GM12878 (cell line): ENCODE results near the gene THOC6. TPM values are rescaled to one million over a fixed set of nuclear protein-coding genes. Genes with fewer than 3 reads are reported as not detected.
A peak's percentile ranks its signal among the peaks of the same experiment; 100 is the strongest.

Source experiments
- ATAC-seq: fragments of 200-7000 bp; cut with Tn5 transposase; 3 replicates; pipeline ENCODE4 v1.9.1; 2020; ENCODE audit warnings: mild to moderate bottlenecking, moderate library complexity
- BruUV-seq: library from RNA; stranded (reverse); fragments of 400-500 nt; replicated peaks from 2 replicates; lab custom pipeline; 2021; lab: Mats Ljungman, UMichigan
- CTCF ChIA-PET: fragments of 300-600 bp; sonication (Branson Sonifier 250); formaldehyde crosslinking; extraction: SDS; loops from one replicate; lab custom pipeline; 2021; ENCODE audit warnings: inconsistent platforms; lab: Yijun Ruan, JAX
- POLR2A ChIA-PET: fragments of 350-600 bp; formaldehyde crosslinking; extraction: SDS; loops from one replicate; lab custom pipeline; 2021; ENCODE audit warnings: inconsistent platforms; lab: Charles Lee
- RAD21 ChIA-PET: fragments of 300-600 bp; sonication (Branson Sonifier 250); formaldehyde crosslinking; loops from one replicate; lab custom pipeline; 2023; ENCODE audit warnings: antibody characterized with exemption; ENCODE audit not compliant: unreplicated experiment; lab: Charles Lee
- SMC1A ChIA-PET: fragments of 300-600 bp; sonication (Branson Sonifier 250); formaldehyde crosslinking; loops from one replicate; lab custom pipeline; 2023; ENCODE audit not compliant: unreplicated experiment, uncharacterized antibody; lab: Charles Lee
- DNase-seq: peaks from one replicate; pipeline ENCODE4 v3.0.0-alpha.2; 2011; ENCODE audit warnings: low read depth, low spot score
- FAIRE-seq: peaks from 3 replicates; lab custom pipeline; 2011; peaks lifted over from hg19 to GRCh38; lab: Jason Lieb, UNC
- H2AFZ ChIP-seq: 2 replicates; pipeline ENCODE4 v1.6.0; 2011; ENCODE audit warnings: low read depth, low read length, control low read depth; ENCODE audit not compliant: control insufficient read depth
- H3K27ac ChIP-seq: 2 replicates; pipeline ENCODE4 v1.5.1; 2011; ENCODE audit warnings: control low read depth; ENCODE audit not compliant: control insufficient read depth, insufficient read depth
- H3K27me3 ChIP-seq, 2 experiments: replicated peaks in 1 of 2; 2 replicates each; pipeline versions ENCODE4 v1.6.0 to v1.6.1; 2011; ENCODE audit warnings: low read length in 1 of 2; ENCODE audit not compliant: control insufficient read depth in 2 of 2, insufficient read depth in 2 of 2
- H3K36me3 ChIP-seq, 2 experiments: 2 replicates each; pipeline ENCODE4 v1.5.1; 2011; ENCODE audit warnings: low read length in 1 of 2; ENCODE audit not compliant: control insufficient read depth in 2 of 2, insufficient read depth in 2 of 2
- H3K4me1 ChIP-seq: 2 replicates; pipeline ENCODE4 v1.6.1; 2011; ENCODE audit warnings: mild to moderate bottlenecking, low read length, moderate library complexity, mixed read lengths; ENCODE audit not compliant: control insufficient read depth, insufficient read depth
- H3K4me2 ChIP-seq: 2 replicates; pipeline ENCODE4 v1.6.0; 2011; ENCODE audit warnings: control low read depth; ENCODE audit not compliant: control insufficient read depth, insufficient read depth
- H3K4me3 ChIP-seq: fragments of 200-600 bp; sonication (generic); 2 replicates; pipeline ENCODE4 v1.5.1; 2016
- H3K79me2 ChIP-seq: 2 replicates; pipeline ENCODE4 v1.6.0; 2011; ENCODE audit warnings: low read length; ENCODE audit not compliant: control insufficient read depth, insufficient read depth
- H3K9ac ChIP-seq: 2 replicates; pipeline ENCODE4 v1.8.0; 2011; ENCODE audit warnings: low read length, control low read depth, mixed read lengths; ENCODE audit not compliant: control insufficient read depth, insufficient read depth
- H3K9me3 ChIP-seq: replicated peaks from 3 replicates; pipeline ENCODE4 v1.5.1; 2011; ENCODE audit warnings: mild to moderate bottlenecking, low read length; ENCODE audit not compliant: control insufficient read depth, insufficient read depth
- H4K20me1 ChIP-seq: 2 replicates; pipeline ENCODE4 v1.6.0; 2011; ENCODE audit not compliant: control insufficient read depth, insufficient read depth
- ATF7 ChIP-seq: fragments of 450-650 bp; IDR thresholded peaks from 2 replicates; pipeline ENCODE4 v1.6.1; 2016; ENCODE audit warnings: low read depth, mild to moderate bottlenecking
- BMI1 ChIP-seq: fragments of 450-650 bp; IDR thresholded peaks from 2 replicates; pipeline ENCODE4 v1.6.1; 2016; ENCODE audit warnings: mild to moderate bottlenecking, moderate library complexity, borderline replicate concordance
- CHD1 ChIP-seq: IDR thresholded peaks from 2 replicates; pipeline ENCODE4 v1.6.1; 2012; ENCODE audit warnings: low read depth, low read length, improper control_type of control experiment
- MEF2A ChIP-seq: IDR thresholded peaks from 2 replicates; pipeline ENCODE4 v1.6.1; 2011; ENCODE audit warnings: low read depth, mild to moderate bottlenecking, low read length, moderate library complexity; ENCODE audit not compliant: insufficient read depth
- MEF2B ChIP-seq: fragments of 450-650 bp; IDR thresholded peaks from 2 replicates; pipeline ENCODE4 v1.6.1; 2018; ENCODE audit warnings: mild to moderate bottlenecking, moderate library complexity; ENCODE audit not compliant: partially characterized antibody, poor library complexity, severe bottlenecking
- NFYB ChIP-seq: IDR thresholded peaks from 2 replicates; pipeline ENCODE4 v1.6.1; 2011; ENCODE audit warnings: low read depth, mild to moderate bottlenecking, low read length, improper control_type of control experiment, moderate library complexity; ENCODE audit not compliant: insufficient read depth
- NRF1 ChIP-seq: conservative IDR thresholded peaks from 2 replicates; pipeline ENCODE4 v1.6.1; 2011; ENCODE audit warnings: mild to moderate bottlenecking, low read depth, low read length, improper control_type of control experiment
- SIN3A ChIP-seq: IDR thresholded peaks from 2 replicates; pipeline ENCODE4 v1.6.1; 2012; ENCODE audit warnings: low read depth, low read length, improper control_type of control experiment
- SMC3 ChIP-seq: IDR thresholded peaks from 2 replicates; pipeline ENCODE4 v1.6.1; 2011; ENCODE audit warnings: low read length, improper control_type of control experiment, borderline replicate concordance
- TCF7 ChIP-seq: IDR thresholded peaks from 2 replicates; pipeline ENCODE4 v1.6.1; 2014; ENCODE audit warnings: antibody characterized with exemption, borderline replicate concordance
- ZNF24 ChIP-seq: fragments of 450-650 bp; IDR thresholded peaks from 2 replicates; pipeline ENCODE4 v1.6.1; 2017; ENCODE audit warnings: antibody characterized with exemption, mild to moderate bottlenecking
- ZSCAN29 ChIP-seq: fragments of 450-650 bp; IDR thresholded peaks from 2 replicates; pipeline ENCODE4 v1.6.1; 2017; ENCODE audit warnings: mild to moderate bottlenecking, moderate library complexity
- WGBS: methylation state at CpG from one replicate; pipeline ENCODE4 v1.1.6; 2016; ENCODE audit warnings: low lambda C conversion rate; ENCODE audit not compliant: insufficient replicate concordance, insufficient coverage; ENCODE audit errors: missing lambda C conversion rate; 5-methylcytosine and 5-hydroxymethylcytosine counted together
- in situ Hi-C: fragments of 300-500 bp; cut with MboI; formaldehyde crosslinking; loops from 9 replicates; pipeline ENCODE4 v1.14.3; 2018; ENCODE audit warnings: mixed read lengths
- intact Hi-C: fragments of 100-400 bp; cut with micrococcal nuclease; formaldehyde crosslinking; loops from one replicate; pipeline ENCODE4 v1.14.2; 2022; ENCODE audit not compliant: unreplicated experiment
- polyA plus RNA-seq, 11 experiments: library from polyadenylated mRNA; depleted of rRNA in 4 of 11; unstranded in 6 of 11; stranded (reverse) in 5 of 11; fragments of >200 nt; fragmentation: Nextera tagmentation in 4 of 11; fragmentation: Illumina TruSeq in 1 of 11; extraction: Ambion mirVana in 4 of 11; extraction: Trizol in 1 of 11; gene quantifications; 1 replicate in 1 of 11; 2 replicates in 10 of 11; pipeline versions ENCODE4 v1.2.1 to v1.2.3, GENCODE V29; 2011 to 2016; ENCODE audit warnings: inconsistent platforms in 2 of 11, missing spikeins in 2 of 11, low read depth in 1 of 11
- total RNA-seq, 4 experiments: library from RNA; depleted of rRNA in 3 of 4; stranded (reverse); fragments of >200 nt in 3 of 4; fragmentation: Illumina TruSeq in 1 of 4; extraction: Trizol in 1 of 4; gene quantifications; 2 replicates each; pipeline versions ENCODE4 v1.2.1 to v1.2.3, GENCODE V29; 2013 to 2021
- TF ChIP-seq, protein P1 (sequence below): fragments of 450-650 bp; IDR thresholded peaks from 2 replicates; pipeline ENCODE4 v1.6.1; 2016; ENCODE audit warnings: mild to moderate bottlenecking
- TF ChIP-seq, protein P2 (sequence below): fragments of 450-650 bp; conservative IDR thresholded peaks from 2 replicates; pipeline ENCODE4 v1.6.1; 2017; ENCODE audit warnings: mild to moderate bottlenecking, moderate library complexity
- TF ChIP-seq, protein P3 (sequence below): IDR thresholded peaks from 2 replicates; pipeline ENCODE4 v1.6.1; 2011; ENCODE audit warnings: borderline replicate concordance, low read depth, mild to moderate bottlenecking, moderate library complexity, low read length; ENCODE audit not compliant: insufficient read depth, poor library complexity, severe bottlenecking
- TF ChIP-seq, protein P4 (sequence below): IDR thresholded peaks from 2 replicates; pipeline ENCODE4 v1.6.1; 2012; ENCODE audit warnings: low read depth, low read length, improper control_type of control experiment

The THOC6 gene
- total and polyA plus RNA-seq, 10 of the 15 experiments (the other 5 are each of a cell fraction or from before 2014, with no cell fraction given), result 1.0 to 54.4 (median 27.9) TPM

DNA sequence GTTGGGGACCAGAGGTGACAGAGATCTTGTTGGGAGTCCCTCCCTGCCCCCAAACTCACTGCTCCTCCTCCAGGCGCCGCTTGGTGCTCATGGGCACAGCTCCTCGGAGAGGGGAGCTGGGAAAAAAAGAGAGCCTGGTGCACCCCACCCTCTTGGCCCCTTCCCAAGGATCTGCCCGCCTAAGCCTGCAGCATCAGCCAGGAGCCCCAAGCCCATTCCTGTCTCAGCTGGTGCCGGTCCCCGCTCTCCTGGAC, 493 bp upstream of the THOC6 start:
- Histone ChIP-seq H3K79me2 (no peaks in the 10 kb centered on the region), H3K27ac (no peak overlapping the region), H3K4me1 (peaks cover 25% of the 10 kb centered on the region), H3K36me3 (peaks cover 4 to 7% of the 10 kb centered on the region in 2 experiments; a peak in 3 of 4 replicates), H3K27me3 (no peaks in the 10 kb centered on the region), H3K9me3 (no peaks in the 10 kb centered on the region), H3K4me3 (peak overlapping the region; percentile 87), H4K20me1 (no peaks in the 10 kb centered on the region), H2AFZ (peak overlapping the region; percentile 94; the same call in 1 of the 2 replicates), H3K9ac (peak overlapping the region; percentile 81; the same call in 1 of the 2 replicates), H3K4me2 (peak overlapping the region; percentile 83)
- CTCF ChIA-PET, result interaction anchor here (0.9 to 18.2 kb wide), 8 partner anchors 9 to 184 kb away, joined by 3 to 421 read pairs (median 6); no protein-coding TSS in a partner anchor
- DNase-seq, result no peak
- SMC1A ChIA-PET, result interaction anchor here (0.9 to 10.1 kb wide), 3 partner anchors 8 to 106 kb away, joined by 4 to 91 read pairs (median 6); no protein-coding TSS in a partner anchor
- TF ChIP-seq TCF7 (no peak), ATF7 (no peak), MEF2B (peak; percentile 7), MEF2A (no peak), CHD1 (no peak), SIN3A (no peak), ZNF24 (no peak), NRF1 (no peak), BMI1 (no peak), NFYB (peak; percentile 48; the same call in 1 of the 2 replicates), SMC3 (no peak), ZSCAN29 (no peak)
- TF ChIP-seq, protein P1, sequence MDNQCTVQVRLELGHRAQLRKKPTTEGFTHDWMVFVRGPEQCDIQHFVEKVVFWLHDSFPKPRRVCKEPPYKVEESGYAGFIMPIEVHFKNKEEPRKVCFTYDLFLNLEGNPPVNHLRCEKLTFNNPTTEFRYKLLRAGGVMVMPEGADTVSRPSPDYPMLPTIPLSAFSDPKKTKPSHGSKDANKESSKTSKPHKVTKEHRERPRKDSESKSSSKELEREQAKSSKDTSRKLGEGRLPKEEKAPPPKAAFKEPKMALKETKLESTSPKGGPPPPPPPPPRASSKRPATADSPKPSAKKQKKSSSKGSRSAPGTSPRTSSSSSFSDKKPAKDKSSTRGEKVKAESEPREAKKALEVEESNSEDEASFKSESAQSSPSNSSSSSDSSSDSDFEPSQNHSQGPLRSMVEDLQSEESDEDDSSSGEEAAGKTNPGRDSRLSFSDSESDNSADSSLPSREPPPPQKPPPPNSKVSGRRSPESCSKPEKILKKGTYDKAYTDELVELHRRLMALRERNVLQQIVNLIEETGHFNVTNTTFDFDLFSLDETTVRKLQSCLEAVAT, result no peak
- TF ChIP-seq, protein P2, sequence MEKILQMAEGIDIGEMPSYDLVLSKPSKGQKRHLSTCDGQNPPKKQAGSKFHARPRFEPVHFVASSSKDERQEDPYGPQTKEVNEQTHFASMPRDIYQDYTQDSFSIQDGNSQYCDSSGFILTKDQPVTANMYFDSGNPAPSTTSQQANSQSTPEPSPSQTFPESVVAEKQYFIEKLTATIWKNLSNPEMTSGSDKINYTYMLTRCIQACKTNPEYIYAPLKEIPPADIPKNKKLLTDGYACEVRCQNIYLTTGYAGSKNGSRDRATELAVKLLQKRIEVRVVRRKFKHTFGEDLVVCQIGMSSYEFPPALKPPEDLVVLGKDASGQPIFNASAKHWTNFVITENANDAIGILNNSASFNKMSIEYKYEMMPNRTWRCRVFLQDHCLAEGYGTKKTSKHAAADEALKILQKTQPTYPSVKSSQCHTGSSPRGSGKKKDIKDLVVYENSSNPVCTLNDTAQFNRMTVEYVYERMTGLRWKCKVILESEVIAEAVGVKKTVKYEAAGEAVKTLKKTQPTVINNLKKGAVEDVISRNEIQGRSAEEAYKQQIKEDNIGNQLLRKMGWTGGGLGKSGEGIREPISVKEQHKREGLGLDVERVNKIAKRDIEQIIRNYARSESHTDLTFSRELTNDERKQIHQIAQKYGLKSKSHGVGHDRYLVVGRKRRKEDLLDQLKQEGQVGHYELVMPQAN, result no peak
- TF ChIP-seq, protein P3, sequence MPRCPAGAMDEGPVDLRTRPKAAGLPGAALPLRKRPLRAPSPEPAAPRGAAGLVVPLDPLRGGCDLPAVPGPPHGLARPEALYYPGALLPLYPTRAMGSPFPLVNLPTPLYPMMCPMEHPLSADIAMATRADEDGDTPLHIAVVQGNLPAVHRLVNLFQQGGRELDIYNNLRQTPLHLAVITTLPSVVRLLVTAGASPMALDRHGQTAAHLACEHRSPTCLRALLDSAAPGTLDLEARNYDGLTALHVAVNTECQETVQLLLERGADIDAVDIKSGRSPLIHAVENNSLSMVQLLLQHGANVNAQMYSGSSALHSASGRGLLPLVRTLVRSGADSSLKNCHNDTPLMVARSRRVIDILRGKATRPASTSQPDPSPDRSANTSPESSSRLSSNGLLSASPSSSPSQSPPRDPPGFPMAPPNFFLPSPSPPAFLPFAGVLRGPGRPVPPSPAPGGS, result no peak
- TF ChIP-seq, protein P4, sequence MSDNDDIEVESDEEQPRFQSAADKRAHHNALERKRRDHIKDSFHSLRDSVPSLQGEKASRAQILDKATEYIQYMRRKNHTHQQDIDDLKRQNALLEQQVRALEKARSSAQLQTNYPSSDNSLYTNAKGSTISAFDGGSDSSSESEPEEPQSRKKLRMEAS, result no peak
- in situ Hi-C loops, result no loop called here
- RAD21 ChIA-PET, result interaction anchor here (1.2 to 4.4 kb wide), 3 partner anchors 8 to 19 kb away, joined by 4 to 34 read pairs (median 7); no protein-coding TSS in a partner anchor
- BruUV-seq, result no TSS peak
- WGBS, result 6% methylated on average over 6 of the region's 6 CpGs
- intact Hi-C loops, result no loop called here
- POLR2A ChIA-PET, result interaction anchor here (0.5 to 2.4 kb wide), 6 partner anchors 17 to 550 kb away, joined by 3 to 7 read pairs (median 4); partner anchors contain the start of gene ZNF213
- ATAC-seq, result no peak
- FAIRE-seq, result no peak
